K562 (cell line): ENCODE data around the gene PSMB8. TPM values are rescaled to one million over a fixed set of nuclear protein-coding genes. Genes with fewer than 3 reads are reported as not detected.

ENCODE experiments used
- CEBPG ChIP-seq, 3 experiments: fragments of 200-800 bp in 1 of 3; sonication (Bioruptor generic) in 1 of 3; sonication (generic) in 1 of 3; formaldehyde crosslinking in 1 of 3; IDR thresholded peaks in 2 of 3; conservative IDR thresholded peaks in 1 of 3; 2 replicates each; pipeline versions ENCODE4 v1.6.1 to v1.8.0; 2016 to 2022; ENCODE audit warnings: missing compliant biosample characterization in 2 of 3, missing genetic modification characterization in 2 of 3, mild to moderate bottlenecking in 1 of 3, missing genetic modification reagents in 1 of 3
- HNRNPK ChIP-seq: fragments of 200-400 bp; formaldehyde crosslinking; IDR thresholded peaks from one replicate; pipeline ENCODE4 v1.6.1; 2018; ENCODE audit warnings: mild to moderate bottlenecking, low read depth, low read length; ENCODE audit not compliant: poor library complexity, severe bottlenecking
- MAFG ChIP-seq: fragments of 450-650 bp; conservative IDR thresholded peaks from 2 replicates; pipeline ENCODE4 v1.6.1; 2016; ENCODE audit warnings: missing genetic modification characterization, missing compliant biosample characterization
- MEF2A ChIP-seq: IDR thresholded peaks from 2 replicates; pipeline ENCODE4 v1.6.1; 2011; ENCODE audit warnings: low read depth, mild to moderate bottlenecking, low read length, moderate library complexity; ENCODE audit not compliant: control insufficient read depth
- MTA2 ChIP-seq: fragments of 450-650 bp; IDR thresholded peaks from 2 replicates; pipeline ENCODE4 v1.6.1; 2016; ENCODE audit warnings: low read depth
- NUFIP1 ChIP-seq: fragments of 450-650 bp; IDR thresholded peaks from 2 replicates; pipeline ENCODE4 v1.6.1; 2018; ENCODE audit not compliant: partially characterized antibody
- OTX1 ChIP-seq: fragments of 450-650 bp; formaldehyde crosslinking; IDR thresholded peaks from 2 replicates; pipeline ENCODE4 v1.4.0; 2022; ENCODE audit warnings: mild to moderate bottlenecking
- PCBP1 ChIP-seq: fragments of 200-400 bp; formaldehyde crosslinking; IDR thresholded peaks from 2 replicates; pipeline ENCODE4 v1.6.1; 2018; ENCODE audit warnings: mild to moderate bottlenecking, low read depth, low read length; ENCODE audit not compliant: poor library complexity, severe bottlenecking
- TAF1 ChIP-seq: IDR thresholded peaks from 2 replicates; pipeline ENCODE4 v1.6.1; 2011; ENCODE audit warnings: mild to moderate bottlenecking, low read length, moderate library complexity; ENCODE audit not compliant: insufficient read depth, control insufficient read depth, severe bottlenecking; ENCODE audit errors: extremely low read depth
- UBTF ChIP-seq, 2 experiments: IDR thresholded peaks; 2 replicates each; pipeline ENCODE4 v1.6.1; 2012; ENCODE audit warnings: improper control_type of control experiment in 2 of 2, low read depth in 2 of 2, low read length in 2 of 2, borderline replicate concordance in 1 of 2
- ZBTB1 ChIP-seq: sonication (generic); formaldehyde crosslinking; IDR thresholded peaks from 2 replicates; pipeline ENCODE4 v1.8.1; 2023; ENCODE audit warnings: missing genetic modification reagents, low read depth, mild to moderate bottlenecking, borderline replicate concordance
- ZBTB26 ChIP-seq: fragments of 450-650 bp; formaldehyde crosslinking; IDR thresholded peaks from 2 replicates; pipeline ENCODE4 v1.4.0; 2022; ENCODE audit warnings: missing genetic modification characterization
- ZBTB43 ChIP-seq: sonication (generic); formaldehyde crosslinking; IDR thresholded peaks from 2 replicates; pipeline ENCODE4 v1.8.0; 2023; ENCODE audit warnings: mild to moderate bottlenecking, missing genetic modification reagents
- ZNF354B ChIP-seq: fragments of 250-450 bp; sonication (Bioruptor Pico); IDR thresholded peaks from 2 replicates; pipeline ENCODE4 v1.4.0; 2020
- polyA plus RNA-seq, 8 experiments: library from polyadenylated mRNA; depleted of rRNA in 4 of 8; stranded (reverse) in 5 of 8; unstranded in 3 of 8; fragments of >200 nt; fragmentation: Nextera tagmentation in 2 of 8; fragmentation: Illumina TruSeq in 1 of 8; extraction: Ambion mirVana in 2 of 8; extraction: Trizol in 1 of 8; gene quantifications; 2 replicates each; pipeline versions ENCODE4 v1.2.1 to v1.2.3, GENCODE V29; 2011 to 2014; ENCODE audit warnings: inconsistent platforms in 1 of 8, missing spikeins in 1 of 8
- total RNA-seq, 7 experiments: library from RNA; depleted of rRNA in 6 of 7; stranded (reverse); fragments of >200 nt in 6 of 7; fragmentation: Illumina TruSeq in 2 of 7; extraction: Trizol in 2 of 7; gene quantifications; 2 replicates each; pipeline versions ENCODE4 v1.2.1 to v1.2.3, GENCODE V29; 2011 to 2021; ENCODE audit warnings: low replicate concordance in 1 of 7
- TF ChIP-seq, protein P1 (sequence below): sonication (generic); formaldehyde crosslinking; IDR thresholded peaks from 2 replicates; pipeline ENCODE4 v1.8.1; 2023; ENCODE audit warnings: mild to moderate bottlenecking, missing genetic modification reagents

PSMB8 gene
- total and polyA plus RNA-seq, 9 of the 15 experiments (the other 6 are each of a cell fraction or from before 2014, with no cell fraction given), result 0.71 to 4.0 (median 2.4) TPM

DNA sequence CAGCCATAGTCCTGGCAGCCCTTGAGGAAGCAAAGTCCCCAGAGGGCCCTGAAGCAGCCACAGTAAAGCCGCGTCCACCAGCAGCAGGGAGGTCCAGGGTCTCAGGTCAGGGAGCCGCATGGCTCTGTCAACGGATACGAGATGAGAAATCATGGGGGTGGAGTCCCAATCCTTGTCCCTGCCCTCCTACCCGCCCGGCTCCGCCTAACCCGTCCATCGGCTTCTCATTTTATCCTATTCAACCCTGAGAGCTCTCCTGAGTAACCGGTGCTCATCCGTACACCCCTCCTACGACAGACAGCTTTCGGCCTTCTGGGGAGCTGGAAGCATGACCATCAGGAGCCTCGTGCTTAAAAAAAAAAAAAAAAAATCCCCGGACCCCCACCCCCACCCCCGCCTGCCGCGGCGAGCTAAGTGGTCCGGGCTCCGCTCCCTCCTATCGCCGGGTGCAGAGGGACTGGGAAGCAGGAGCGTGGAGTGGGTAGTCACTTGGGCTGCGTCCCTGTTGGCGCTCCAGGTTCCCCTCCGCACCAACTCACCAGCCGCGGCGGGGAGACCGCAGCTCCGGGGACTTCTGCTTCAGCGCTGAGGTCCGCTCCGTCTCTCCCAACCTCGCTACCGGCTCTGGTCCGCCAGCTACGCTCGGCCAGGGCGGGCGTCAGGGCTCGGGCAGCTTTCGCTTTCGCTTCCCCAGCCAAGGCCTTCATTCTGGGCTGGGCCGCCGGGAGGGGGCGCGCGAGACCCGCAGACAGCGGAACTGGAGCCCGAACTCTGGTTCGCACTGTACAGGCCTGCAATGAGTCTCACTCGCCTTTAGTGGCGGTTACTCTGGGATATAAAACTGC, 5.5 kb downstream of the PSMB8 start, which contains the start of gene TAP2 (continued):
- TF ChIP-seq, protein P1, sequence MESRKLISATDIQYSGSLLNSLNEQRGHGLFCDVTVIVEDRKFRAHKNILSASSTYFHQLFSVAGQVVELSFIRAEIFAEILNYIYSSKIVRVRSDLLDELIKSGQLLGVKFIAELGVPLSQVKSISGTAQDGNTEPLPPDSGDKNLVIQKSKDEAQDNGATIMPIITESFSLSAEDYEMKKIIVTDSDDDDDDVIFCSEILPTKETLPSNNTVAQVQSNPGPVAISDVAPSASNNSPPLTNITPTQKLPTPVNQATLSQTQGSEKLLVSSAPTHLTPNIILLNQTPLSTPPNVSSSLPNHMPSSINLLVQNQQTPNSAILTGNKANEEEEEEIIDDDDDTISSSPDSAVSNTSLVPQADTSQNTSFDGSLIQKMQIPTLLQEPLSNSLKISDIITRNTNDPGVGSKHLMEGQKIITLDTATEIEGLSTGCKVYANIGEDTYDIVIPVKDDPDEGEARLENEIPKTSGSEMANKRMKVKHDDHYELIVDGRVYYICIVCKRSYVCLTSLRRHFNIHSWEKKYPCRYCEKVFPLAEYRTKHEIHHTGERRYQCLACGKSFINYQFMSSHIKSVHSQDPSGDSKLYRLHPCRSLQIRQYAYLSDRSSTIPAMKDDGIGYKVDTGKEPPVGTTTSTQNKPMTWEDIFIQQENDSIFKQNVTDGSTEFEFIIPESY (CRISPR knock-in tag), result peak; percentile 64; the same call in 1 of the 2 replicates
- TF ChIP-seq TAF1 (peak; percentile 47), MTA2 (no peak), MAFG (tag) (no peak), ZBTB26 (CRISPR knock-in tag) (no peak), CEBPG (CRISPR knock-in tag; IDR thresholded peaks at IDR 0.05) (no peak; the same call in 1 of the 2 replicates), CEBPG (tag; conservative IDR thresholded peaks at IDR 0.05 in 1 of 2, IDR thresholded peaks at IDR 0.05 in 1 of 2) (no peak), ZBTB43 (CRISPR knock-in tag) (no peak), ZNF354B (CRISPR knock-in tag) (no peak), ZBTB1 (CRISPR knock-in tag) (no peak), PCBP1 (no peak), HNRNPK (no peak), MEF2A (no peak), UBTF (IDR thresholded peaks at IDR 0.05; ENCODE audit: borderline replicate concordance in 1 of 2, low read depth in 2 of 2, low read length in 2 of 2) (peak; percentile 98 to 99), NUFIP1 (no peak), OTX1 (no peak)
